SHP77 treated with DMSO at 0.1 percent for 48 hours (cell line): ENCODE data around the gene PLEKHM2.

Experiments
- DNase-seq: peaks from one replicate; lab custom pipeline; 2025; lab: John Stamatoyannopoulos, UW

Gene PLEKHM2

GRCh38 chr1:15758953-15759661 is 75.0 kb downstream of the PLEKHM2 start:
- no peak for DNase-seq

- DNase-seq = no peak
Observed at GRCh38 chr1:15760520-15761211, 76.5 kb downstream of the PLEKHM2 start.

GRCh38 chr1:15761366-15762128 is 77.4 kb downstream of the PLEKHM2 start:
- no peak for DNase-seq

GRCh38 chr1:15762546-15762945 is 78.4 kb downstream of the PLEKHM2 start:
- DNase-seq = no peak

- no peak for DNase-seq
Observed at GRCh38 chr1:15764269-15764764, 80.2 kb downstream of the PLEKHM2 start.

- no peak for DNase-seq
Observed at GRCh38 chr1:15764890-15765289, 80.8 kb downstream of the PLEKHM2 start.

- no peak for DNase-seq
Observed at GRCh38 chr1:15765495-15766194, 81.5 kb downstream of the PLEKHM2 start.

GRCh38 chr1:15767941-15768340 is 83.8 kb downstream of the PLEKHM2 start:
- DNase-seq = no peak

GRCh38 chr1:15768388-15768787 is 84.3 kb downstream of the PLEKHM2 start:
- DNase-seq = no peak

GRCh38 chr1:15770313-15770962 is 86.3 kb downstream of the PLEKHM2 start:
- DNase-seq = no peak

GRCh38 chr1:15771836-15772515 is 87.9 kb downstream of the PLEKHM2 start:
- DNase-seq = no peak

GRCh38 chr1:15775706-15776105 is 91.6 kb downstream of the PLEKHM2 start:
- no peak for DNase-seq

GRCh38 chr1:15777909-15778707 is 94.0 kb downstream of the PLEKHM2 start:
- no peak for DNase-seq
